HG02763 (cell line): ENCODE measurements around the gene EIF5A.
"Not testable (repeated sequence)": the region's sequence is repeated elsewhere in the genome, so short reads cannot be mapped to it uniquely, and the experiment has no call there.

Source experiments
- ATAC-seq: cut with Tn5 transposase; IDR thresholded peaks from one replicate; pipeline ENCODE4 v1.9.1; 2021; ENCODE audit warnings: mild to moderate bottlenecking, moderate library complexity; ENCODE audit not compliant: unreplicated experiment

Gene EIF5A

DNA sequence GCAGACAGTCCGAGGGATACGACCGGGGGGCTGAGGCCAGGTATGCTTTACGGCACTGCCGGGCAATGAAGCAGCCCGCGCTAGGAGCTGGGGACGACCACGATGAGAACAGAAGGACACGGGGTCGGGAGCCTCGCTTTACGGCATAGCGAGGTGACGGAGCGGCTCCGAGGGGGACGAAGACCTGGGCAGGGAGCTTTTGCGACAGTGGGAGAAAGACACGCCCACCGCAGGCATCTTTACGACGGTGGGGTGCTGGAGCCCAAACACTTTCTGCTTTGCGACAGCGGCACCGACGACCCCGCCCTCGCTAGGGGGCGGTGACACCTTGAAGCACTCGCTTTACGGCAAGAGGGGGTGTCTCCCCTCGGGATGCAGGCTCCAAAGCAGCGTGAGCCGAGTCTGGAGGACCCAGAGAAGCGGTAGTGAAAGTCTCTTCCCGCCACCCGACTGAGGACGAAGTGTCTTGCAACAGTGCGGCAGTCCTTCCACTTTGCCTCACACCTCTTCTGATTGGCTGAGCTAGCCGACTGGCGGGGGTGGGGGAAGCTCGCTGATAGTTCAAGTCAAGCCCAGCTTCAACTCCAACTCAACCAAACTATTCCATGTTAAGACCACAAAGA is 22.1 kb downstream of the EIF5A start:
- peak; percentile 63 for ATAC-seq

DNA sequence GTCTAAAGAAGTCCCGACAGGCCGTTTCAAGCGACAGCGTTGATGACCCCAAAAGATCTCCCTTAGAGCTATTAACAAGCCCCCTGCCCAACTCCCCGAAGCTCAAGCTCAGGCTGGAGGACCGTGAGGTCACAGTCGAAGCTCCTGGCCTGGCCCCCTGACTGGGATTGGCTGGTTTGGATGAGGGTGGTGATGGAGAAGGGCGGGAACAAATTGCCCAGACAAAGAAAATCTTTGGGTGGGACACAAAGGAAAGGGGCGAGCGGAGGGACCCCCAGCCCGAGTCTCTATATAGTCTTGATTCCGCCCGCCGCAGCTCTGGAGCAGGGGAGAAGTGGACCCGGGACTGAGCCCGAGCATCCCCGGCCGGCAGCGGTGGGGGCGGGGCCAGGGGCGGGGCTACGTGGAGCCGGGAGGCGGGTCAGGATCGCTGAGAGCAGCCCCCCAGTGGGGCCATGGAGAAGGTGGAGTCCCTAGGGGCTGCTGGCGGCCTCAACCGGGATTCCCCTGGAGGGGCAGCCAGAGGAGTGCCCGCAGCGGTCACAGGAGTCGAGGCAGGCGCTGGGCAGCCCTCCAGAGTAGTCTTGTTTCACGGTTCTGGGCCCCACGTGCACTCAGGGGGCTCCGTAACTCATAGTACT is 22.7 kb downstream of the EIF5A start:
- ATAC-seq = peak; percentile 34

DNA sequence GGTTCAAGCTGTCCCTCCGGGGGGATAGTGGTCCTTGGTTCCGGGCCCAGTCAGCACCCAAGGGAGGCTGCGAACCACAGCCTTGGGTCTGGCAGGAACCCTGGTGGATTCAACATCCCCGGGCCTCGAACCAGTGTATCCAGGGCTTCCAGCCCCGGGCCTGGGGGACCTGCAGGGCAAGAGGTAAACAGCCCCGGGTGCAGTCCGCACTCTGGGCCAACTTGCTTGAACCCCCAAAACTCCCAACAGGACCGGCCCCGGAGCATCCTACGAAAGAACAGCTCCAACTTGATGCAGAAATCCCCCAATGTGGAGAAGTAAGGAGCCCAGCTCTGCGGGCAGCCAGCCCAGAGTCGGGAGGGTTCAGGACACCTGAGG is 23.2 kb downstream of the EIF5A start:
- no peak for ATAC-seq

DNA sequence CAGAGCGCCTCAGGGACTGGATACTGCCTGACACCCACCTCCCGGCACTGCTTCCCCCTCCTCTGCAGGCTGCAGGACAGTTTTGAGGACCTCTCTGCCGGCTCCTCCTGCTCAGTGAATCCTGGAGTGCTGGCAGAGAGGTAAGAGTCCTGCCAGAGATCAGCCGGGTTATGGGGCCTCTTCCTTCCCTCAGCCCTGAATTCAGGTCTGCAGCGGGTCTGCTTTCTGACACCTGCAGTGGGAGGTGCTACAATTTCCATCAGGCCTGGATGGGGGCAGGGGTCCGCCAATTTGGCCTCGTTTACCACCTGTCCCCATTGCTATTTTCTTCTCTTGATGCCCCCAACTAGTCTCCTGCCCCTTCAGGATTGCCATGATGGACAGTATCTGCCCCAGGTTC is 24.7 kb downstream of the EIF5A start:
- ATAC-seq = no peak

DNA sequence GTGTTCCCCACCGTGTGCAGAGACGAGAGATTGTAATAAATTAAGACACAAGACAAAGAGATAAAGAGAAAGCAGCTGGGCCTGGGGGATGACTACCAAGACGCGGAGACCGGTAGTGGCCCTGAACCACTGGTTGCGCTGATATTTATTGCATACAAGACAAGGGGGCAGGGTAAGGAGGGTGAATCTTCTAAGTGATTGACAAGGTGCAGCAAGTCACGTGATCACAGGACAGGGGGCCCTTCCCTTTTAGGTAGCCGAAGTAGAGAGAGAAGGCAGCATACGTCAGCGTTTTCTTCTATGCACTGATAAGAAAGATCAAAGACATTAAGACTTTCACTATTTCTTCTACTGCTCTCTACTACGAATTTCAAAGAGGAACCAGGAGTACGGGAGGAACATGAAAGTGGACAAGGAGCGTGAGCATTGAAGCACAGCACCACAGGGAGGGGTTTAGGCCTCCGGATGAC is 25.2 kb downstream of the EIF5A start:
- not testable (repeated sequence) for ATAC-seq

DNA sequence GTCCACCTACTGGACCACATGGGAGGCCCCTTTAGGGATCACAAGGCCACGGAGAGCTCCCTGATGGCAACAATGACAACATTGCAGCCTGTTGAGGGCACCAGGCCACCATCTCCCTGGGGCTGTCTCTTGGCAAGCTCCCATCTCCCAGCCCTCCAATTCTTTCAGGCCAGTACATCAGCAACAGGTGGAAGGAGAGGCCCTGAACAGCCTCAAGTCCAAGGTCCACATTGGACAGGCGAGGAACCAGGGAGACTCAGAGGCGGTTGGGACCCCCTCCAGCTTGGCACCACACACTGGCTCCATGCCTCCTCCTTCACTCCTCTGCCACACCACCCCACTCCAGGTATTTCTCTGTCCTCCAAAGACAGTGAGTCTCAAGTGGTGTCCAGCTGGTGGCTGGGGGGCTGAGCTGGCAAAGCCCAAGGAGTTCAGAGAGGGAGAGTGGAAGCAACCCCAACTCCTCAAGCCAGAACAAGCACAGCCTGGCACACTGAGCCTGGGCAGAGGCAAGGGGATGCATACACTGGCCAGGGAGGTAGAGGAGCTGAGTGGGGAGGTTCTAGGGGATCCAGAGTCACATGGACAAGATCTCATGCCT is 27.6 kb downstream of the EIF5A start:
- no peak for ATAC-seq

DNA sequence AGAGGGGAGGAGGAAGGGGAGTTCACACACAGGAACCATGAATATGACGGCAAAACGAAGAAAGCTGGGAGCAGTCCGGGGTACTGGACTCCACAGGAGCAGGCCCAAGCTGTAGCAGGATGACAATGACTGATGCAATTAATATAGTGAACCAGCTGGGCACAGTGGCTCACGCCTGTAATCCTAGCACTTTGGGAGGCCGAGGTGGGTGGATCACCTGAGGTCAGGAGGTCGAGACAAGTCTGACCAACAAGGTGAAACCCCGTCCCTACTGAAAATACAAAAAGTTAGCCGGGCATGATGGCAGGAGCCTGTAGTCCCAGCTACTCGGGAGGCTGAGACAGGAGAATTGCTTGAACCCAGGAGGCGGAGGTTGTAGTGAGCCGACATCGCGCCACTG is 28.3 kb downstream of the EIF5A start:
- not testable (repeated sequence) for ATAC-seq

DNA sequence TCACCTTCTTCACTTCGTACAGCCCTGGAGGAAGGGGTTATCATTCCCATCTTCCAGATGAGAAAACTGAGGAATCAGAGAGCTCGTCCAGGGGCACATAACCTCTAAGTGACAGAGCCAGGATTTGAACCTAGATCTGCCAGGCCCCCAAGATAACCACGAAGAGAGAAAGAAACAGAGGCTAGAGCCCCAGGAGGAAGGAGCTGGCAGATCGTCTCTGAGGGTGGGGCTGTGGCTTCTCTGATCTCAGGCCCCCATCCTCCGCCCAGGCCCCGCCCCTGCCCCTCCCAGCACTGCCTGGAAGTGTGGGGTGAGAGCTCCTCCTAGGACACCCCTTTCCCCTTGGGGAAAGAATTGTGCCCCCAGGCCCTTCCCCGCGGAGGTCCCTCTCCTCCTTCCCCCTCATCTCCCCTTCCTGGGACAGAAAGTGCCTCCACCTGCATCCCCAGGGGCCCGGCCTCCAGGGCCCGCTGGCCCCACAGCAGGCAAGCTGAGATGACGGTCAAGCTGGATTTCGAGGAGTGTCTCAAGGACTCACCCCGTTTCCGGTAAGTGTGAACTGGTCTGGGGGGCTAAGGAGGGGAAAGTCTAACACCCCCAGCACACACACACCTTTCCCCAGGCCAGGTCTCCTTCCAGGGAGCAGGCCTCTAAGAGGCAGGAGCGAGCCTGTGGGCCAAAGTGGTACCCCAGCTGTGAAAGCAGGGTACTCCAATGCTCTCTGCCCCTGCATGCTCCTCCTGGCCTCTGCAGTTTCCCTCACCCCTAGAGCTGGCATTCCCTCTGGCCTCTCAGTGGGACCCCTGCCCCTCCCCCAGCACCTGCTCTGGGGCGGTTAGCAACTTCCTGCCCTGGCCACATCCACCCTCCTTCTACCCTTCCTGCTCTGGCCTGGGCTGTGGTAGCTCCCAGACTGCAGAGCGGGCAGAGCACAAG is 29.1 kb downstream of the EIF5A start, which contains the start of gene ACAP1:
ACAP1 (plus strand) TSS at position 290 of the 936 bp plus-strand sequence; CDS start at position 496, 206 bp downstream.
- ATAC-seq = peak; percentile 53

DNA sequence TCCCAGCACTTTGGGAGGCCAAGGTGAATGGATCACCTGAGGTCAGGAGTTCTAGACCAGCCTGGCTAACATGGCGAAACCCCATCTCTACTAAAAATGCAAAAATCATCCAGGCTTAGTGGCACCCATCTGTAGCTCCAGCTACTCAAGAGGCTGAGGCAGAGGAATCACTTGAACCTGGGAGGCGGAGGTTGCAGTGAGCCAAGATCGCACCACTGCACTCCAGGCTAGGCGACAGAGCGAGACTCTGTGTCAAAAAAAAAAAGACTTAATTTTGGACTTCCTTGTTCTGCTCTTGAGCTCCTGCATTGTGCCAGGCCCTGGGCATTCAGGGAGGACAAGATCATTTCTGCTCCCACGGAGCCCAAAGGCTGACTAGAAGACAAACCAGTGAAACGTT is 30.2 kb downstream of the EIF5A start:
- not testable (repeated sequence) for ATAC-seq

DNA sequence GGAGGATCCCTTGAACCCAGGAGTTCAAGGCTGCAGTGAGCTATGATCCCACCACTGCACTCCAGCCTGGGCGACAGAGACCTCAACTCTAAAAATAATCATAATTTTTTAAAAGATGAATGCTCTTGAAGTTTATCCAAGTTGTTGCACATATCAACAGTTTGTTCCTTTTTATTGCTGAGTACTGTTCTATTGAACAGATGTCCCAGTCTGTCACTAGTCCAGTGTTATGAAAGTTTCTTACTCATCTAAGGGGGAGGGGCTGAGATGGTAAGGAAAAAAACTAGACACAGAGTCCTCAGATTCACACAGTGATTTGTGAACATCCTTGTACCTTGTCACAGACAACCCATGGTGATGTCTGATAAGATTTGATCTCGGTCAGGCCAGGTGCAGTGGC is 32.8 kb downstream of the EIF5A start:
- ATAC-seq = no peak

DNA sequence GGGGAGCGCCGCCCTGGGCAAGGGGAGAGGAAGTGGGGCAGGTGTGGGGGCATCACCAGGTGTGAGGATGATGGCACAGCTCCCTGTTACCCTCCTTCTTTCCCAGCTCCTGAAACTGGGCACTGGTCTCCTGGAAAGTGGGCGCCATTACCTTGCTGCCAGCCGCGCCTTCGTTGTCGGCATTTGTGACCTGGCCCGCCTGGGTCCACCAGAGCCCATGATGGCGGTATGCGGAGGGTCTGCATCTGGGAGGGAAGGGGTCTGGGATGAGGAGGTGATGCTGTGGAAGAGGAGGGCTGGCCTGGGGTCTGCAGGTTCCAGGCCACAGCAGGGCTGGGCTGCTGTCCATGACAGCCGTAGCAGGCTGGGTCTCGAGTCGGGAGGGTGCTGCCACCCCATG is 34.4 kb downstream of the EIF5A start:
- no peak for ATAC-seq

DNA sequence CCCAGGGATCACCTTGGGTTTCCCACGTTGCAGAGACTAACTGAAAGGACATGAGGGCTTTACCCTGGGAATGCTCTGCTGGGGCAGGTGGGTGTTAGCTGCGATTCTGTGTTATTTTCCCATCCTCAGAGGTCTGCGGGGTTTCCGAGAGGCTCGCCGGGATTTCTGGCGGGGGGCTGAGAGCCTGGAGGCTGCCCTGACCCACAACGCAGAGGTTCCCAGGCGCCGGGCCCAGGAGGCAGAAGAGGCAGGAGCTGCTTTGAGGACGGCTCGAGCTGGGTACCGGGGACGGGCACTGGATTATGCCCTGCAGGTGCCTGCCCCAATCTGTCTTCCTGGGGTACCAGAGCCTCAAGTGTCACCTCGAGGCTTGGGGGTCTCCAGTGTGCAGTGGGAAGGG is 35.8 kb downstream of the EIF5A start:
- no peak for ATAC-seq

DNA sequence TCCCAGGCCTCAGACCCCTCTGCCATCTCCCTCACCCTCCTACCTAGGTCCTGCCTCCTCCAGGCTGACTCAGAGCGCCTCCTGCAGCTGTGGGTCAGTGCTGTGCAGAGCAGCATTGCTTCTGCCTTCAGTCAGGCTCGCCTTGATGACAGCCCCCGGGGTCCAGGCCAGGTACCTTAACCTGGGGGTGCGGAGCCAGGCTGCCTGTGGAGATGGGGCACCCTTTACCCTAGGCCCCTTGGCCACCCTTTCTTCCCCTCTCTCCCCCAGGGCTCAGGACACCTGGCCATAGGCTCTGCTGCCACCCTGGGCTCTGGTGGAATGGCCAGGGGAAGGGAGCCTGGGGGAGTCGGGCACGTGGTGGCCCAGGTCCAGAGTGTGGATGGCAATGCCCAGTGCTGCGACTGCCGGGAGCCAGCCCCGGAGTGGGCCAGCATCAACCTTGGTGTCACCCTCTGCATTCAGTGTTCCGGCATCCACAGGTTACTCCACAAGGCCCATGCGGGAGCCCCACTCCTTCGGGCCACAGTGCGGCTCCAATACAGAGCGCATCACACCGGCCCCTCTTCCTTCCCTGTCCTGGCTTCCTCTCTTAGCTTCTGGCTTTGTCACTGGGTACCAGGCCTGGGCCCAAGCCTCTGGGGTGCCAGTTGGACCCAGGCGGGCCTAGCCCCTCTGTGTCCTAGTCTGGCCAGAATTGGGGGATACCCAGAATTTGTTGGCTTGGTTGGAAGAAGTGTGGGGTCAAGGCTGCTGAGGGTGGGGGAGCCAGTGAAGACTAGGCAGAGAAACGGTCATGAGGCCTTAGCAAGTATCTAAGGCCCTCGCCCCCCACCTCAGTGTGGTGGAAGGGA is 39.6 kb downstream of the EIF5A start:
- no peak for ATAC-seq

DNA sequence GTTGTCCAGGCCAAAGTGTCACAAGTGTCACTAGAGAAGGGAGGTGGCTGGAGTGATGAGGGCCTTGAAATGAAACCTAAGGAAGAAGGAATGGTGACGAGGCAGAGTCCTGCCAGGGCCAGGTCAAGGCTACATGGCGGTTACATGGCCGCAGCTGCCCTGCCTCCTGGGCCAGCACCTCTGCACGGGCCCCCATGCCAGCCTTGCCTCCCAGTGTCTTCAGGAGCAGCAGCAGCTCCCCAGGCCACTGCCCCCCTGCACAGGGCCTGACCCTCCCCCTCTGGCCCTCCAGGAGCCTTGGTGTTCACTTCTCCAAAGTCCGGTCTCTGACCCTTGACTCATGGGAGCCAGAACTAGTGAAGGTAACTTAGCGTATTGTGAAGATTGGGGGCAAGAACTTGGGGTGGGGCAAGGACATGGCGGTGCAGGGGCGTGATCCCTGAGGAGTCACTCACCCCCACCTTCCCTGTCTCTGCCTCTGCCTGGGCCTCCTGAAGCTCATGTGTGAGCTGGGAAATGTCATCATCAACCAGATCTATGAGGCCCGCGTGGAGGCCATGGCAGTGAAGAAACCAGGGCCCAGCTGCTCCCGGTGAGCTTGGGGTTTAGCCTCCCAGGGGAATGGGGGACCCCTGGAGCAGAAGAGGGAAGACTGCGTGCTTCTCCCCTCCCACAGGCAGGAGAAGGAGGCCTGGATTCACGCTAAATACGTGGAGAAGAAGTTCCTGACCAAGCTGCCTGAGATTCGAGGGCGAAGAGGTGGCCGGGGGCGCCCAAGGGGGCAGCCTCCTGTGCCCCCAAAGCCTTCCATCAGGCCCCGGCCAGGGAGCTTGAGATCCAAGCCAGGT is 40.4 kb downstream of the EIF5A start:
- ATAC-seq = no peak

DNA sequence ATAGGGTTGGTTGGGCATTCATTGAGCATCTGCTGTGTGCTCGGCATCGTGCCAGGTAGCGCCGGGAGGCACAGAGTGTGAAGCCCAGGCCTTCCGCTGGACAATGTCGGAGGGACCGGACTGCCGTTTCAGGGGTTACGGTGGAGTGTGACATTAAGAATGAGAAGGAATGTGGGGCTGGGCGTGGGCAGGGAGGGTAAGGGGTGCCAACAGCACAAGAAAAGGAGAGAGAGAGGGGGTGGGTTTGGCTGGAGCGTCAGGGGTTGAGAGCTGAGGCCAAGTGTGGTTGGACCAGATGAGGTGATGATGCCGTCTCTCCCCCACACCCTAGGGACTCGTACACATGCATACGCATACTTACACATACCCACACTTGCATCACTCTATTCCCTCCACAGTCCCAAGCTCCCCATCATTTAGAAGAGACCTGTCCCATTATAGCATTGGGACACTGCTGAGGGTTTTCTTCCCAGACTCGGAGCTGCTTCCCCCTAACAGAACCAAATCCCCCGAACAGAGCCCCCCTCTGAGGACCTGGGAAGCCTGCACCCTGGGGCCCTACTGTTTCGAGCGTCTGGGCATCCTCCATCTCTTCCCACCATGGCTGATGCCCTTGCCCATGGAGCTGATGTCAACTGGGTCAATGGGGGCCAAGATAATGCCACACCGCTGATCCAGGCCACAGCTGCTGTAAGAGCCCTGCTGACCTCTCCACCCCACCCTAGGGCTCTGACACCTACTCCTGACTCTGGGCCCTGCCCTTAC is 41.2 kb downstream of the EIF5A start:
- no peak for ATAC-seq

DNA sequence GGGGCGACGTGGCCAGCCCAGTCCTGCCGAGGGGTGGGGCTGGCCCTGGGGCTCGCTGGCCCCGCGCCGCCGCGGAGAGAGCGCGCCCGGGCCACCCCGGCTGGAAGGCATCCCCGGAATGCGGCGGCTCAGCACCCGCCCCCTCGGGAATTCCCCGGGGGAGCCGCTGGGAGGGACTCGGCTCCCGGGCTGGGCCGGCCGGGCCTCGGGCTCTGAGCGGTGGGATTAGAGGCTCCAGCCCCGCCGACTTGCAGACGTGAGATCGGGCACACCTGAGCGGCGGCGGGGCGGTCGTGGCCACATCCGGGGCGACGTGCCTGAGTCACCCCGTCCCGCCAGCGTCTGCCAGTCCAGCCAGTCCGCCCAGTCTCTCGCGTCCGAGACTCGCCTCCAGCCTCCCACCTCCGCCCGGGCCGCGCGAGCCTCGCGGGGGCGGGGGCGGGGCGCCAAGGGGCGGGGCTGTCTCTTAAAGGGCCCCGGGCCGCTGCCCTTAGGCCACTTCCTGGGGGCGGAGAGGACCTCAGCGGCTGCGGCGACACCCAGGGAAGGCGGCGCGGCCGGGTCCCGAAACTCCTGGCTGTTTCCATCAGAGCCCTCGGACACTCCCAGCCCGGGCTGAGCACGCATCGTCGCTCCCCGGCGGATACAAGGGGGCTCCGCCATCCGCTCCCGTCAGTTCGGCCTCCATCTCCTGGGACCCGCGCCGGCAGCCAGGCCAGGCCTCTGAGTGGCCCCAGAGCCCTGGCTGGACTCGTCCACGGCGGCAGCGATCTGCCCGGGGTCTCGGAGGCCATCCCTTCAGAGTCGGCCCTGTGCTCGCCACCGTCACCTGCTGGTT is 44.5 kb downstream of the EIF5A start, which contains the start of gene KCTD11:
KCTD11 (plus strand) TSS at position 498 of the 838 bp plus-strand sequence.
- peak; percentile 65 for ATAC-seq

DNA sequence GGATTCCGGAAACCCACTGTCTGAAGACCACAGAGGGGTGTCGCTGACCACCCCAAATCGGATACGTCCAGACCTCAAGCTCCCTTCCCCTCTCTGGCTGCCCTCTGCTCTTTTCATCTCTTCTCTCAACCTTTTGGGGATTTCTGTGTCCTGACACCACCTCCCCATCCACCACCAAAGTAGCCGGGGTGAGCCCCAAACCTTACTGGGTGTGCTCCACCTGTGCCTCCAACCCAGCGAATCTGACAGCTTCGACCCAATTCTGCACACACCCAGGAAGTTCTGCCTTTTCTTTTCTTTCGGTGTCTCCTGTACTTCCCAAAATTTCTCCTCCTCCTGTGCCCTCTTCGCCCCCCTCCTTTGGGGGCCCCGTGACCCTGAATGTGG is 45.1 kb downstream of the EIF5A start:
- no peak for ATAC-seq
